ENCODE measurements around the gene OR10V1.

The OR10V1 gene

GRCh38 chr11:59713745-59714144, at the start of gene OR10V1:
OR10V1 (minus strand) TSS chr11:59713845; CDS start chr11:59713845, 0 bp downstream.
- H3K9me3 Mint-ChIP-seq: no peaks in the 10 kb centered on the region
- ATAC-seq (no peak), DNase-seq (no peak)
- H3K27me3 Mint-ChIP-seq: peaks cover 14% of the 10 kb centered on the region
- no peak within 1 kb of the TSS for H3K27ac Mint-ChIP-seq
- no peaks in the 10 kb centered on the region for H3K4me1 Mint-ChIP-seq
- H3K4me3 Mint-ChIP-seq: no peak within 1 kb of the TSS
- H3K36me3 Mint-ChIP-seq (ENCODE audit: low read depth): no peaks in the 10 kb centered on the region

- Mint-ChIP-seq H3K36me3 (ENCODE audit: low read depth) (no peaks in the 10 kb centered on the region), H3K4me3 (no peak overlapping the region), H3K9me3 (no peaks in the 10 kb centered on the region), H3K27me3 (no peaks in the 10 kb centered on the region), H3K27ac (no peak overlapping the region), H3K4me1 (peaks cover 12% of the 10 kb centered on the region)
- DNase-seq: no peak
- ATAC-seq: no peak
These were observed 48.3 kb upstream of the OR10V1 start for GRCh38 chr11:59761993-59762392.

GRCh38 chr11:59760771-59761170, 47.1 kb upstream of the OR10V1 start:
- Mint-ChIP-seq H3K36me3 (ENCODE audit: low read depth) (no peaks in the 10 kb centered on the region), H3K27me3 (no peaks in the 10 kb centered on the region), H3K4me1 (peaks cover 18% of the 10 kb centered on the region), H3K4me3 (no peak overlapping the region), H3K9me3 (no peaks in the 10 kb centered on the region), H3K27ac (no peak overlapping the region)
- ATAC-seq: no peak
- no peak for DNase-seq

GRCh38 chr11:59759900-59760299, 46.3 kb upstream of the OR10V1 start:
- Mint-ChIP-seq H3K4me3 (no peak overlapping the region), H3K36me3 (ENCODE audit: low read depth) (no peaks in the 10 kb centered on the region), H3K4me1 (peaks cover 16% of the 10 kb centered on the region), H3K9me3 (no peaks in the 10 kb centered on the region), H3K27me3 (no peaks in the 10 kb centered on the region), H3K27ac (no peak overlapping the region)
- no peak for ATAC-seq
- DNase-seq: no peak

- H3K4me3 Mint-ChIP-seq: no peak overlapping the region
- peaks cover 23% of the 10 kb centered on the region for H3K4me1 Mint-ChIP-seq
- no peak for DNase-seq
- no peaks in the 10 kb centered on the region for H3K9me3 Mint-ChIP-seq
- H3K36me3 Mint-ChIP-seq (ENCODE audit: low read depth): no peaks in the 10 kb centered on the region
- ATAC-seq: no peak
- H3K27ac Mint-ChIP-seq: no peak overlapping the region
- no peaks in the 10 kb centered on the region for H3K27me3 Mint-ChIP-seq
These were observed 44.9 kb upstream of the OR10V1 start for GRCh38 chr11:59758401-59759037.

- DNase-seq (no peak), ATAC-seq (no peak)
- Mint-ChIP-seq H3K36me3 (ENCODE audit: low read depth) (no peaks in the 10 kb centered on the region), H3K4me1 (peaks cover 23% of the 10 kb centered on the region), H3K9me3 (no peaks in the 10 kb centered on the region), H3K4me3 (peak overlapping the region; percentile 2), H3K27me3 (no peaks in the 10 kb centered on the region), H3K27ac (no peak overlapping the region)
These were observed 43.2 kb upstream of the OR10V1 start for GRCh38 chr11:59756845-59757244.

GRCh38 chr11:59756558-59756840, 42.9 kb upstream of the OR10V1 start:
- ATAC-seq: no peak
- H3K4me3 Mint-ChIP-seq: peak overlapping the region; percentile 2
- H3K9me3 Mint-ChIP-seq: no peaks in the 10 kb centered on the region
- DNase-seq: no peak
- no peaks in the 10 kb centered on the region for H3K27me3 Mint-ChIP-seq
- H3K36me3 Mint-ChIP-seq (ENCODE audit: low read depth): no peaks in the 10 kb centered on the region
- no peak overlapping the region for H3K27ac Mint-ChIP-seq
- H3K4me1 Mint-ChIP-seq: peaks cover 23% of the 10 kb centered on the region

GRCh38 chr11:59755701-59756557, 42.3 kb upstream of the OR10V1 start:
- H3K4me3 Mint-ChIP-seq: peak overlapping the region; percentile 79
- H3K27ac Mint-ChIP-seq: no peak overlapping the region
- ATAC-seq (peak; percentile 35), DNase-seq (peak; percentile 42)
- no peaks in the 10 kb centered on the region for H3K9me3 Mint-ChIP-seq
- no peaks in the 10 kb centered on the region for H3K36me3 Mint-ChIP-seq (ENCODE audit: low read depth)
- no peaks in the 10 kb centered on the region for H3K27me3 Mint-ChIP-seq
- H3K4me1 Mint-ChIP-seq: peaks cover 23% of the 10 kb centered on the region

- DNase-seq: peak; percentile 71
- Mint-ChIP-seq H3K4me3 (peak within 1 kb of the TSS; percentile 96), H3K4me1 (peaks cover 23% of the 10 kb centered on the region), H3K27me3 (peaks cover 5% of the 10 kb centered on the region), H3K36me3 (ENCODE audit: low read depth) (no peaks in the 10 kb centered on the region), H3K9me3 (no peaks in the 10 kb centered on the region), H3K27ac (peak within 1 kb of the TSS; percentile 78)
- ATAC-seq: peak; percentile 83
These were observed 41.4 kb upstream of the OR10V1 start, which contains the start of gene STX3 for GRCh38 chr11:59754859-59755700. STX3 (plus strand) TSS chr11:59755376; CDS start chr11:59755606, 230 bp downstream.

GRCh38 chr11:59754494-59754858, 40.8 kb upstream of the OR10V1 start:
- ATAC-seq (peak; percentile 21), DNase-seq (peak; percentile 15)
- Mint-ChIP-seq H3K4me1 (peaks cover 23% of the 10 kb centered on the region), H3K27me3 (peaks cover 6% of the 10 kb centered on the region), H3K4me3 (peak overlapping the region; percentile 96), H3K27ac (peak overlapping the region; percentile 64), H3K36me3 (ENCODE audit: low read depth) (no peaks in the 10 kb centered on the region), H3K9me3 (no peaks in the 10 kb centered on the region)

GRCh38 chr11:59753650-59754493, 40.2 kb upstream of the OR10V1 start:
- H3K4me3 Mint-ChIP-seq: peak overlapping the region; percentile 96
- H3K27ac Mint-ChIP-seq: peak overlapping the region; percentile 78
- ATAC-seq (peak; percentile 78), DNase-seq (peak; percentile 87)
- no peaks in the 10 kb centered on the region for H3K36me3 Mint-ChIP-seq (ENCODE audit: low read depth)
- no peaks in the 10 kb centered on the region for H3K9me3 Mint-ChIP-seq
- H3K4me1 Mint-ChIP-seq: peaks cover 23% of the 10 kb centered on the region
- peaks cover 10% of the 10 kb centered on the region for H3K27me3 Mint-ChIP-seq

GRCh38 chr11:59746111-59746510, 32.5 kb upstream of the OR10V1 start:
- no peaks in the 10 kb centered on the region for H3K4me1 Mint-ChIP-seq
- no peaks in the 10 kb centered on the region for H3K36me3 Mint-ChIP-seq (ENCODE audit: low read depth)
- H3K27me3 Mint-ChIP-seq: peaks cover 27% of the 10 kb centered on the region
- DNase-seq: no peak
- ATAC-seq: no peak
- H3K9me3 Mint-ChIP-seq: no peaks in the 10 kb centered on the region
- H3K4me3 Mint-ChIP-seq: no peak overlapping the region
- no peak overlapping the region for H3K27ac Mint-ChIP-seq

- Mint-ChIP-seq H3K27ac (no peak overlapping the region), H3K27me3 (peaks cover 2% of the 10 kb centered on the region), H3K4me3 (no peak overlapping the region), H3K9me3 (no peaks in the 10 kb centered on the region), H3K4me1 (peaks cover 6% of the 10 kb centered on the region), H3K36me3 (ENCODE audit: low read depth) (no peaks in the 10 kb centered on the region)
- ATAC-seq (no peak), DNase-seq (no peak)
These were observed 17.4 kb upstream of the OR10V1 start for GRCh38 chr11:59730896-59731565.

Measured in activated naive CD8-positive, alpha-beta T cell treated with anti-CD3 and anti-CD28 coated beads, Interleukin-2, amount 50 U/mL, for 24 hours (primary cell).